NCI-H1105 (cell line): Measurements from ENCODE around the gene NAA38.

ENCODE experiments used
- DNase-seq: peaks from one replicate; lab custom pipeline; 2025; lab: John Stamatoyannopoulos, UW

NAA38 gene, protein sequence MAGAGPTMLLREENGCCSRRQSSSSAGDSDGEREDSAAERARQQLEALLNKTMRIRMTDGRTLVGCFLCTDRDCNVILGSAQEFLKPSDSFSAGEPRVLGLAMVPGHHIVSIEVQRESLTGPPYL

DNA sequence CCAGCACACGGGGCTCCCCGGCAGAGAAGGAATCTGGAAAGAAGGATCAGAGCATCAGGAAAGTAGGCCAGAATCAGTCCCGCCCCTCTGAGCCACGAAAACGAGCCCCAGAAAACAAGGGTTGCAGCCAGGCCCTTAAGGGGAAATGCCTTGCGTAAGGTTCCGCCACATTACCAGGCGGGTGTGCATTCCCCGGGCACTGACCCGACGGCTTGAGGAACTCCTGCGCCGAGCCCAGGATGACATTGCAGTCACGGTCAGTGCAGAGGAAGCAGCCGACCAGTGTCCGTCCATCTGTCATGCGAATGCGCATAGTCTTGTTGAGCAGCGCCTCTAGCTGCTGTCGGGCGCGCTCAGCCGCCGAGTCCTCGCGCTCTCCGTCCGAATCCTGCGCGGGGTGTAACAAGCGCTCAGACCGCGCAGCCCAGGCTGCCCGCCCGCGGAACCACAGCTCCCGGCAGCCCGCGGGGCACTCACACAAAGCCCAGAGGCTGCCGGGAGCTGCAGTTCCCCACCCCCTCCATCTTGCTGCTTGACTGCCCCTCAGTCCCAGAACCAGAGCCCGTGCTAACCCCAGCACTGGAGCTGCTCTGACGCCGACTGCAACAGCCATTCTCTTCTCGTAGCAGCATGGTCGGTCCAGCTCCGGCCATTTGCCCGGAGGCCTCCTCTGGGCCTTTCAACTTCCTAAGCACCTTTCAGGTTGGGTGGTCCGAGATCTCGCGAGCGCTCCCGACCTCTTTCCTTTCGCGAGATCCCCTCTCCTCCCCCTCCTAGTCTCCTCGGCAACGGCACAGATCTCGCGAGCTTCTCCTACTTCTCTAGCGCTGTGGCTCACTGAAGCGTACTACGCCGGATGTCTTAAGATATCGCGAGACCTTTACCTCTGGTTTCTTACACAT lies at the start of gene NAA38:
TSS of gene NAA38 (minus strand) at position 749 of the 902 bp plus-strand sequence. CDS start at position 653, 96 bp downstream.
- peak; percentile 100 for DNase-seq

DNA sequence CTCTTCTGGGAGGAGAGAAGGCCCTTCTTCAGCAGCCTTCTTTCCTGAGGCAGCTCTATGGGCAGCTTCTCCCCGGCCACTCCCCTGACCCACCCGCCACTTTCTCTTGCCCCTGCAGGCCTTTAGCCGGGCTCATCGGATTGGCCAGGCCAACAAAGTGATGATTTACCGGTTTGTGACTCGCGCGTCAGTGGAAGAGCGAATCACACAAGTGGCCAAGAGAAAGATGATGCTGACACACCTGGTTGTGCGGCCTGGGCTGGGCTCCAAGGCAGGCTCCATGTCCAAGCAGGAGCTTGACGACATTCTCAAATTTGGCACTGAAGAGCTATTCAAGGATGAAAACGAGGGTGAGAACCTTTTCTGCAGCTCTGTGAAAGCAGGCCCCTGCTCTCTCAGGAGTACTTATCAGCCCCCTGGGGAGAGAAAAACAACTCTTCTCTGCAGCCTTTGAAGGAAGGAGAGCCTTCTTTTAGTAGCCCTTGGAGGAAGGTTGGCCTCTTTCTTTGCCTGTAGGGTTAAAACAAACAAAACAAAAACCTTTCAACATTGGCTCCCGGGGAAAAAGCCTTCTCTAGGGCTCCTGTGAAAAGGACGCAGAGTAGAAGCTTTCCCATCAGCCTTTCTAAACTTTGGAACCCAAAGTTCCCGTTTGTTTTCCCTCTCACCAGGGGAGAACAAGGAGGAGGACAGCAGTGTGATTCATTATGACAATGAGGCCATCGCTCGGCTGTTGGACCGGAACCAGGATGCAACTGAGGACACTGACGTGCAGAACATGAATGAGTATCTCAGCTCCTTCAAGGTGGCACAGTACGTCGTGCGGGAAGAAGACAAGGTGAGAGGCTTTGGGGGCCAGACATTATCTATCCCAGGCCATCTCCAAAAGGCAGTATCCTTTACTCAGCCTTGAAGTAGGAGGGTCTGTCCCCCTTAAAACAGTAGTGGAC lies 46.1 kb upstream of the NAA38 start:
- DNase-seq, result no peak

DNA sequence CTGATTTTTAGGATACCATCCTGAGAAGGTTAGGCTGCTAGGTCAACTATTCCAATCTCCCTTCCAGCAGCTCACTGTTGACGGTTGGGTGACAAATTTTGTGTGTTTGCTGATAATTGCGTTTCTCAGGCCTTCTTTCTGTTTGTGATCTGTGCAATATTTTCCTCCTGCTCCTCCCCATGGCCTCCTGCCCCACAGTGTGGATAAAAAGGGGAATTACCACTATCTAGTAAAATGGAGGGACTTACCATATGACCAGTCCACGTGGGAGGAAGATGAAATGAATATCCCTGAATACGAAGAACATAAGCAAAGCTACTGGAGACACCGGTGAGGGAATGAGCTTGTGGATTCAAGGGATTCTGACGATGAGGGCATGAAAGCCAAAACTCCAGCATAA lies 40.4 kb upstream of the NAA38 start:
- DNase-seq, result no peak

DNA sequence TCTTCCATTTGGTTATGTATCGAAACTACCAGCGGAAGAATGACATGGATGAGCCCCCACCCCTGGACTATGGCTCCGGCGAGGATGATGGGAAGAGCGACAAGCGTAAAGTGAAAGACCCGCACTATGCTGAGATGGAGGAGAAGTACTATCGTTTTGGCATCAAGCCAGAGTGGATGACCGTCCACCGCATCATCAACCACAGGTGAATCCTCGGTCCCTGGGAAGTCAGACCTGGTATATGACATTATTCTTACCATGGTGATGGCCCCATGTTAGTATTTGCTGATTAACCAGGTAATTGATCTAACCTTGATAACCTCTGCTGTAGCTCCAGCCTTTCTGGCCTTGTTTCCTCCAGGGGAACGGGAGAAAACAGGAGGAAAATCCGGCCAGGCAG lies 39.7 kb upstream of the NAA38 start:
- DNase-seq, result no peak

DNA sequence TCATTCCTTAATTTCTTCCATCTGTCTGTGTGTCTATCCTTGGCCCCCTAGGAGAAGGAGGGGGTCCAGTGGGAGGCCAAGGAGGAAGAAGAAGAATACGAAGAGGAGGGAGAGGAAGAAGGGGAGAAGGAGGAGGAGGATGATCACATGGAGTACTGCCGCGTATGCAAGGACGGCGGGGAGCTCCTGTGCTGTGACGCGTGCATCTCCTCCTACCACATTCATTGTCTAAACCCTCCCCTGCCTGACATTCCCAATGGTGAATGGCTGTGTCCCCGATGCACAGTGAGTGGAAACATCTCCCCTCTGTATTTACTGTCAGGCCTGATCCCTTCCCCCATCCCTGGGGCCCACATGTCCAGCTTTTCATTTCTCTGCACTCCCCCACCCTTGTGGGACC lies 37.5 kb upstream of the NAA38 start:
- DNase-seq, result no peak

DNA sequence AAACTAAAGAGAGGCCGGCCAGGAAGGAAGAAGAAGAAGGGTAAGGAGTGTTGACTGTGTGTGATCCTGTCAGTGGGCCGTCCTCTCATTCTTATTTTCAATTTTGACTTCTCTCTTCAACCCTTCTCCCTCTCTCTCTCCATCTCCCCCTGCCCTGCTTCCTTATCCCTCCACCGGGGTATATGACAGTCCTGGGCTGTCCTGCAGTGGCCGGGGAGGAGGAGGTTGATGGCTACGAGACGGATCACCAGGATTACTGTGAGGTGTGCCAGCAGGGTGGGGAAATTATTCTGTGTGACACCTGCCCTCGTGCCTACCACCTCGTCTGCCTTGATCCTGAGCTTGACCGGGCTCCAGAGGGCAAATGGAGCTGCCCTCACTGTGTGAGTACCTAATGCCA lies 36.9 kb upstream of the NAA38 start:
- no peak for DNase-seq

DNA sequence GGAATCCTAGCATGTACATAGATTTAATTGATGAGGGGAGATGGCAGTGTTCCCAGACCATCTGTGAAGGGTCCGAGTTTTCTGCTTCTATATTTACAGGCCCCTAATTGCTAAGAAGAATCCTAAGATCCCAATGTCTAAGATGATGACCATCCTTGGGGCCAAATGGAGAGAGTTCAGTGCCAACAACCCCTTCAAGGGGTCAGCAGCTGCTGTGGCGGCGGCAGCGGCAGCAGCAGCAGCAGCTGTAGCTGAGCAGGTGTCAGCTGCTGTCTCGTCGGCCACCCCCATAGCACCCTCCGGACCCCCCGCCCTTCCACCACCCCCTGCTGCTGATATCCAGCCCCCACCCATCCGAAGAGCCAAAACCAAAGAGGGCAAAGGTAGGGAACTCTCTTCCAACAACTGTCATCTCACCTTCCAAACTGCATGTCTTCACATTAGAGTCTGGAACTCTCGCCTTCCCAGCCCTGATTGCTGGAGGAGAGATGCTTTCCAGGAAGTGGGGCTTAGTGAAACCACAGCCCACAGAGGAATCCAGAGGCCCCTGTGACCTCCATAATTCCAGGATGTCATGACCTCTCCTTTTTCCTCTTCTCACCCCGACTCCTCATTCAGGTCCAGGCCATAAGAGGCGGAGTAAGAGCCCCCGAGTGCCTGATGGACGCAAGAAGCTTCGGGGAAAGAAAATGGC lies 36.0 kb upstream of the NAA38 start:
- DNase-seq, result peak; percentile 54

DNA sequence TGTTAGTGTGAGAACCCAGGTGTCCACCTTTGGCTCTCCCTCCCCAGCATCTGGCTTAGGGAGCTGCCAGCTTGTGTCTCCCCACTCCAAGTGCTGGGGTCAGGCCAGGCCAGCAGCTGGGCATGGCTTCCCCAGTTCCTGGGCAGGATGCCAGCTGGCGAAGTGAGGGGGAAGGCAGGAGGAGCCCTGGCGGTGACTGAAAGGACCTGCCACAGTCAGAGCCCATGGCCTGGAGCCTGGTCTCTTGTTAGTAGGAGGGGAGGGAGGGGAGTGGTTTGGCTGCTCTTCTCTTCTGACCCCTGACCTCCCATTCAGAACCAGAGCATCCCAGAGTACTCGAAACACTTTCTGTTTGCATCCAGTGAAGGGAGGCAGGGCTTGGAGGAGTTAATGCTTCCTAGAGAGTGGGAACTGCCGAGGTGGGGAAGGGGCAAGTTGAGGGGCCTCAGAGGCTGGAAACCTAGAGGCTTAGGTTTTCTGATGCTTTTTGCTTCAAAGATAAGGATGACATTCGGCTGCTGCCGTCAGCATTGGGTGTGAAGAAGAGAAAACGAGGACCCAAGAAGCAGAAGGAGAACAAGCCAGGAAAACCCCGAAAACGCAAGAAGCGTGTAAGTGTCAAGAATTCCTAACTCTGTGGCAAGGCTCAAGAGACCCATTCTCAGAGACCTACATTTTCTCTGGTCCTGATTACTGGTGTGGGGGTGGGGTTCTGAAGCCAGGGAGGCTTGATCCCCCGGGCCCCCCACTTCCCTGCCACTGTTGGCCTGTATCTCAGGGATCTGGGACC lies 32.0 kb upstream of the NAA38 start:
- peak; percentile 99 for DNase-seq

DNA sequence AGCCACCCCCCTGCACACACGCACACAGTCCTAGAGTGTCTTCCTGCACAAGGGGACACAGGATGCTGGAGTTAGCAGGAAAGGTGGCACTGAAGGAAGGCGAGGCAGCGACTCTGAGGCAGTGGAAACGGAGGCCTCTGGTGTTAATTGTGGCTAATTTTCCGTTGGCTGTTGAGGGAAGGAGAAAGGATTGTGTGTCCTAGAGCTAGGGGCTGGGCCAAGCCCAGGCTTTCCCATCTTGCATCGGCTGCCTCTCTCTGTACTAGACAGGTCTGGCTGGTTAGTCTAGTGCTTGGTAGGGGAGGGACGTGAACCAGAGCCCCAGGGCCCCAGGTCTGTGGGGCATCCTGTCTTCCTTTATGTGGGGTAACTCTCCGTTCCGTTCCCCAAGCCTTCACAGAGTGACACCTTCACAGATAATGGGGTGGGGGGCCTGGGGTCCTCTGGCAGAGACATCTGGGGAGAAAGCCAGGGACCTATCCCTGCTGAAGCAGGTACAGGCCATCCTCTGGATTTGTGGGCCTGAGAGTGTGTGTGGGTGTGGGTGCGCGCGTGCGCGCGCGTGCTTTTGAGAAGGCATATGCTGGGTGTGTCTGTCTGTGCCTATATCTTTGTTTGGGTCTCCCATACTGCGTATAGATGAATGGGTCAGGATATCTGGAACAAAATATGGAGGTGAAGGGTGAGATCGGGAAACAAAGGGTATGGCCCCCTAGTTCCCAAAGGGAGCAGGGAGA lies 31.0 kb upstream of the NAA38 start, which contains the start of gene CHD3:
TSS of gene CHD3 (plus strand) at position 606 of the 737 bp plus-strand sequence. CDS start 212 bp downstream, outside the sequence.
- peak; percentile 49 for DNase-seq

DNA sequence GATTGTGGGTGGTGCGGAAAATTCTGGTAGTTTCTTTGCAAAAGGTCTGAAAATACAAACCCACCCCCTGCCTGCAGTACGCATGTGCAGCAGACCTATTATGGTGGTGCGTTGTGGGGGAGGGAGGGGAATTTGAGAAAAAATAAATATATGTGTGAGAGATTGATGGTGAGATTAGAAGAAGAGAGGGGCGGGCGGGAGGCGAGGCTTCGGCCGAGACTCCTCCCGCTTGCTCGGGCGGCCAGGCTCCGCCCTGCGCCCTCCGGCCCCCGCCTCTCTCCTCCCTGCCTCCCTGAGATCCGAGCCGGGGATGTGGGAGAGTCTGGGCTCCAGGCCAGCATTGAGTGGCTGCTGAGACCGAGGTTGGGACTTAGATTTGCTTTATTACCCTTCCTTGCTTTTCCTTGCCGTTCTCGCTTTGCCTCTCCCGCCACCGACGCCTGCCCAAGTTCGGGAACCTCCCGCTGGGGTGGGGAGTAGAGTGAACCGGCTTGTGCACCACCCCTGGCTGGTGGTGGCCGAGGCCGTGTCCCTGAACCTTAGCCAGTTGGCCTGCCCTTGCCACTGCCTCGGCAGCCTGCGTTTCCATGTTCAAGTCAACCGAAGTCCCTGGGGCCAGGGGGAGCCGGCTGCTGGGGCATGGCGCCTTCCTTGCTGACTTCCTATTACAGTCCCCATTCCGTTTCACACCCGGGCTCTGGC lies 30.3 kb upstream of the NAA38 start:
- DNase-seq, result peak; percentile 98

DNA sequence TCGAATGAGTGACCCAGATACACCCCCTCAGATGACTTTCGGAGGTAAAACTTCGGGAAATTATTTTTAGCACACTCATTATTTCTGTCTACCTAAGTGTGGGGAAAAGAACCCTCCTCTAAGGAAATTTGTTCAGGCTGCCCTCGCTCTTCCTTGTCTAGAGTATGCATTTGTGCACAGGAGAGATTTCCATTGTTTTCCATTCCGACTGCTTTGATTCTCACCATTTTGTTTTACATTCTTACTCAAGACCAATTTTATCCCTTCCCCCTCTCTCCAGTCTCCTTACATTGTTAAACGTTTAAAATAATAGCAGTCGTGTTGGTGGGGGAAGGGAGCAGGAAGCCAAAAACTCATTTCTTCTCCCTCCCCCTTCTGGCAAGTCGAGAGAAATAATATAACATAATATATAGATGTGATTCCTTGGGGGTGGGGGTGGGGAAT lies 29.7 kb upstream of the NAA38 start:
- no peak for DNase-seq

DNA sequence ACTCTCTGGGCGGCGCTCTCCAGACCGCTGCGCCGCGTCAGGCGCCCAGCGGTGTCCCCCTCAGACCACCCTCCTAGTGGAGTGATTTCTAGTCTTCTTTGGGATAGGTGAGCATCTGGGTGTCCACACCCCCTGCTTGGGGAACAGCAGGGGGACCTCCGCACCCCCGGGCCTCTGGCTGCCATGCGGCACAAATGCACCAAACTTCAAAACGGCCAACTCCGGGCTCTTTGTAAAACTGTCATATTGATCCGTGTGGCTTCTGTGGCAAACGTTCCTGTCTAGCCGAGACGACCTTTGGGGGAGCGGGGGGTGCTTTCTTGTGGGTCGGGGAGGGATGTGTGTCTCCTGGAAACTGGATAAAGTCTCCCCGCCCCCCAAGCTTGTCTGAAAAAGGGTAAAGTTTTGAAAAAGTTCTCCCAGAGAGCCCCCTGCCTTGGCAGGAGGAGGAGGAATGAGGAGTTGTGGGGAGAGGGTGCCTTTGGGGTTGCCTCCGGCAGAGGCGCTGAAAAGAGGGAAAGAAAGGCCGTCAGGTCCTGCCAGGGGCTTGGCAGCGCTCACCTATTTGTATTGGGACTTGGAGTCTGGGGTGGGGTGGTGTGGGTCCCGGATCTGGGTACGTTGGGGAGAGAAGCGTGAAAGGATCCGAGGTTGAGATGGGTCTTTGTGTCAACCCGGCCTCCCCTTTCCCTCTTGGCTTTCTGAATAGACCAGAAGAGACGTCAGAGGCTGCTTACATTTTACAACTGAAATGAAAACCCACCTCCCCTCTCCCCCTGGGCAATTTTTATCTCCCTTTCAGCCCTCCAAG lies 29.1 kb upstream of the NAA38 start:
- peak; percentile 48 for DNase-seq

DNA sequence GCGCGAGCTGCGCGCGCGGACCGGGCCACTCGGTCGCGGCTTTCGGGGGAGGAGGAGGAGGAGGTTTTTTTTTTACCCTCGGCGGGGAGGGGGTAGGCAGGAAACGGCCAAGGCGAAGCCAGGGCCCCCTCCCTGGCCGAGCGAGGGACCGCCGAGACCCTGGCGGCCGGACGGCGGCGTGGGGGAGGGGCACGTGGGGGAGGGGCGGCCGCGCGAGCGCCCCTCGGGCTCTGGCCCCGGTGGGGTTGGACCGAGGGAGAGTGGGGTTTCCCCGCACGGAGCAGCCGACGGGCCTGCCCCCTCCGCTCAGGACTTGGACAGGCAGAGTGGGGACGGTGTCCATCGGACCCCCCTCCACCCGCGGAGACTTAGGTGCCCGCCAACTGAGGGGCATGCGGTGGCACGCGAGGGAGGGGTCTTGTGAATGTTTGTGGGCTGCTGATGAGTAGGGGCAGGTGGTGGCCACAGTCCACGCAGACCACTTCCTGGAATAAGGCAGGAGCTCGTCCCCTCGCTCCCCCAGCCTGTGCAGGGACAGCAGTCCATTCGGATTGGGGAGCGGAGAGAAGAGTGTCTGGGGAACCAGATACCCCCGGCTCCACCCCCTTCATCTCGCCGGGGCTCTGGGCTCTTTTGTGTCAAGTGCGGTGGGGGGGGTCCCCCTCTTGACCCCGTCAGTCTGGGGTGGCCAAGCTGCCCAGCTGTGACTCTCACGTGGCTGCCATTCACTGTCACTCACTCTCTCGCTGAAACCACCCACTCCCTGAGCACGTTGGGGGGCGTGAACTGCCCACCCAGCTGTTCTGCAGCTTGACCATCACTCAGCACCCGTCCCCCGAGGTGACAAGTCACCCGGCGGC lies 28.2 kb upstream of the NAA38 start:
- peak; percentile 49 for DNase-seq

DNA sequence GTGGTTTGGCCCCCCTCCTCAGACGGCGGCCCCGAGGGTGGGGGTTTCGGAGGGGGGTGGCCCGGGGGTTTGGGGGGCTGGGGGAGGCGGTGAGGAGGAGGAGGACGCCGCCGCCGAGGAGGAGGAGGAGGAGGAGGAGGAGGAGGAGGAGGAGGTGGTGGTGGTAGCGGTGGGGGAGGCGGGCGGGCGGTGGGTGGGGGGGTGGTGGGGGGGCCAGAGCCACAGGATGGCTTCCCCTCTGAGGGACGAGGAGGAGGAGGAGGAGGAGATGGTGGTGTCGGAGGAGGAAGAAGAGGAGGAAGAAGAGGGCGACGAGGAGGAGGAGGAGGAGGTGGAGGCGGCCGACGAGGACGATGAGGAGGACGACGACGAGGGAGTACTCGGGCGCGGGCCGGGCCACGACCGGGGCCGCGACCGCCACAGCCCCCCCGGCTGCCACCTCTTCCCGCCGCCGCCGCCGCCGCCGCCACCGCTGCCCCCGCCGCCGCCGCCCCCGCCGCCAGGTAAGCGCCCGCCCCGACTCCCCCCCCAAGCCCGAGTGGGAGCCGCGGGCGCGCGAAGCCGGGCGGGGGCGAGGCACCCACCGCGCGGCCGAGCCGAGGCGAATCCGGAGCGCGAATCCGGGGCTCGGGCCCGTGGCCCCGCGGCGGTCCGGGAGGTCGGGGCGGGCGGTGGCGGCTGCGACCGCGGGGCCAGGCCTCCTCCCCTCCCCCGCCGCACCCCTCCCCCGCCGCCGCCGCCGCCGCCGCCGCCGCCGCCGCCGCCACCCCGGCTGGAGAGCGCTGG lies 27.4 kb upstream of the NAA38 start:
- no peak for DNase-seq

DNA sequence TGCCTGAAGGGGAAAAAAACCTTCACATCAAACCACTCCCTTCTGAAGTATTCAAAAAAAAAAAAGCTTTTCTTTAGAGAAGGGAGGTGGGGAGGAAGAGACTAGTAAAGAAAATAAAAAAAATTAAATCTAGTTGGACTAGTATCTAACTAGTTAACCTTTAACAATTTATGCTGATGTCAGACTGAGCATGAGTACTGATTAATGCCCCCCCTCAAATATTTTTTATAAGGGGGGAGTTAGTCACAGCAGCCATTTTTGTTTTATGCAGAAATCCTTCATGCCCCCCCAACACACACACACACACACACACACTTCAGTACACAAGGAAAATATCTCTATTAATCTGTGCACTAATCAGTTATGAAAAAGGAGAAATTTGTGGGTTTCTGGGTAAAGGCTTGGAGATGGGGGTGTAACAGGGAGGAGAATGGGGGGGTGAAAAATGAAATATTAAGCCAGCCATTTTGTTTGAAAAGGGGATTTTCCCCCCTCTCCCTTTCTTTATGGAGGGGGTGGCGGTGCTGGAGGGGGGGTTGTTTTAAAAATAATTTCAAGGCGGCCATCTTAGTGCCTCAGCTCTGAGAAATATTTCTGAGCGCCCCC lies 26.5 kb upstream of the NAA38 start:
- peak; percentile 6 for DNase-seq

DNA sequence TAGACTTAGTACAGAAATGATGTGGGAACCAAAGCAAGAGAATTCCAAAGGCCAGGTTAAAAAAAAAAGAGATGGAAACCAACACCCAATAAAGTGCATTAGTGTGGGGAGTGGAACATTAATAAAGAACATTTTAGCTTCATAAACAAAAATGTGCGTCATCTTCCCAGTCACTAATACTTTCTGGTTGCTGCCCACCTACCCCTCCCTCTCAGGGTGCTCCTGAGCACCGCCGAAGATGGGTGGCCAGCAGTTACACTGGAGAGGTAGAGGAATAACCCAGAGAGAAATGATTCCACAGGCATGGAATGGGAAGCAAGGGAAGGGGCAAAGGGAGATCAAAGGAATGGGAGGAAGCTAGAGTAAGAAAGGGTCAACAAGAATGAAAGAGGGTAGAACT lies 25.3 kb upstream of the NAA38 start:
- DNase-seq, result no peak
